ENCODE measurements around the gene CSMD2.

CSMD2 gene

DNA sequence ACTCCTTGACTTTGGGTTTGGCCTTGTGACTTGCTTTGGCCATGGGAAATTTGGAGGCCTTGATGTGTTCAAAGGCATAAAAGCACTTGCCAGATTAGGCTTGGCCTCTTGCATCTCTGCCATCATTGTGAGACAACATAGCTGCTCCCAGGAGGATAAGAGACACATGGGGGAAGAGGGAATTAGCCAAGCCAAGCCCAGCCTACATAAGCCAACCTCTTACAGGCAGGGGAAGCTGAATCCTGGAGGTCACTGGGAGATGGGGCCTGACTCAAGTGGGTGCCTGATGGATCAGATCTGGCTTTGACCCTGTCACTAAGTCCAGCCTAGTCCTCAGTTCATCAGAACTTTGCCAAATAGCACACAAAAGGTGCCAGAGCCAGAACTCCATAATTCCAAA is 338.7 kb downstream of the CSMD2 start:
- Histone ChIP-seq H2AFZ (ENCODE audit: low read depth, low read length) (no peak overlapping the region), H4K20me1 (ENCODE audit: insufficient read depth, low read length) (no peaks in the 10 kb centered on the region; the same call in 1 of the 2 replicates), H3K36me3 (ENCODE audit: insufficient read depth, low read length) (no peaks in the 10 kb centered on the region), H3K4me2 (ENCODE audit: insufficient read depth, low read length) (no peak overlapping the region), H3K4me1 (ENCODE audit: insufficient read depth, low read length) (no peaks in the 10 kb centered on the region), H3K4me3 (ENCODE audit: low read depth in 1 of 2, low read length in 2 of 2) (no peak overlapping the region), H3K79me2 (ENCODE audit: insufficient read depth, low read length) (no peaks in the 10 kb centered on the region), H3K27me3 (ENCODE audit: insufficient read depth, low read length, poor library complexity) (no peaks in the 10 kb centered on the region), H3K9ac (ENCODE audit: low read depth, low read length) (no peak overlapping the region), H3K27ac (ENCODE audit: low read length) (no peak overlapping the region), H3K9me3 (ENCODE audit: insufficient read depth, low read length, severe bottlenecking) (peaks cover 2% of the 10 kb centered on the region)
- TF ChIP-seq EZH2 (IDR thresholded peaks at IDR 0.05; ENCODE audit: borderline replicate concordance, low read depth, low read length, severe bottlenecking) = no peak
- TF ChIP-seq, protein P1, sequence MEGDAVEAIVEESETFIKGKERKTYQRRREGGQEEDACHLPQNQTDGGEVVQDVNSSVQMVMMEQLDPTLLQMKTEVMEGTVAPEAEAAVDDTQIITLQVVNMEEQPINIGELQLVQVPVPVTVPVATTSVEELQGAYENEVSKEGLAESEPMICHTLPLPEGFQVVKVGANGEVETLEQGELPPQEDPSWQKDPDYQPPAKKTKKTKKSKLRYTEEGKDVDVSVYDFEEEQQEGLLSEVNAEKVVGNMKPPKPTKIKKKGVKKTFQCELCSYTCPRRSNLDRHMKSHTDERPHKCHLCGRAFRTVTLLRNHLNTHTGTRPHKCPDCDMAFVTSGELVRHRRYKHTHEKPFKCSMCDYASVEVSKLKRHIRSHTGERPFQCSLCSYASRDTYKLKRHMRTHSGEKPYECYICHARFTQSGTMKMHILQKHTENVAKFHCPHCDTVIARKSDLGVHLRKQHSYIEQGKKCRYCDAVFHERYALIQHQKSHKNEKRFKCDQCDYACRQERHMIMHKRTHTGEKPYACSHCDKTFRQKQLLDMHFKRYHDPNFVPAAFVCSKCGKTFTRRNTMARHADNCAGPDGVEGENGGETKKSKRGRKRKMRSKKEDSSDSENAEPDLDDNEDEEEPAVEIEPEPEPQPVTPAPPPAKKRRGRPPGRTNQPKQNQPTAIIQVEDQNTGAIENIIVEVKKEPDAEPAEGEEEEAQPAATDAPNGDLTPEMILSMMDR (IDR thresholded peaks at IDR 0.05; ENCODE audit: borderline replicate concordance, extremely low read depth, low read length, poor library complexity, severe bottlenecking) = no peak
- ATAC-seq (ENCODE audit: insufficient read depth, low read depth) (no peak), DNase-seq (no peak)

DNA sequence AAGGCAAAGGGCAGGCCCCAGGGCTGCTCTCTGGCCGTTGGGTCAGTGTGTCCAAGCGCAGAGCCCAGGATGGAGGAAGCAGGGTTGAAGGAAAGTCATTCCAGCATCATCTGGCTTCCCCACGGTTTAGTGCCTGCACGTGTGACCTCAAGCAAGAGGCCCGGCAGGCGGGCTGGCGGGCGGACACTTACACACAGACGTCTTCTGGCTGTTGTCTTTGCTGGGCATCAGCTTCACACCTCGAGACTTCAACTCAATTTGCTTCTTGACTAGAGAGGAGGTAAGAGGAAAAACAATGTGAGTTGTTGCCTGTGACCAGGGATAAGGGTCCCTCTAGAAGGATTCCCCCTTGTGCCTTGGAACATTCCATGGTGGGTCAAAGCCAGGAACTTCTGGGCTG is 339.5 kb downstream of the CSMD2 start:
- TF ChIP-seq, protein P1 (IDR thresholded peaks at IDR 0.05; ENCODE audit: borderline replicate concordance, extremely low read depth, low read length, poor library complexity, severe bottlenecking) = no peak
- TF ChIP-seq EZH2 (IDR thresholded peaks at IDR 0.05; ENCODE audit: borderline replicate concordance, low read depth, low read length, severe bottlenecking) = no peak
- ATAC-seq (ENCODE audit: insufficient read depth, low read depth) (no peak), DNase-seq (no peak)
- no peak overlapping the region for H3K27ac ChIP-seq (ENCODE audit: low read length)
- no peaks in the 10 kb centered on the region for H3K4me1 ChIP-seq (ENCODE audit: insufficient read depth, low read length)
- H3K4me3 ChIP-seq (ENCODE audit: low read depth in 1 of 2, low read length in 2 of 2) = no peak overlapping the region
- H3K4me2 ChIP-seq (ENCODE audit: insufficient read depth, low read length) = no peak overlapping the region
- no peak overlapping the region for H2AFZ ChIP-seq (ENCODE audit: low read depth, low read length)
- no peaks in the 10 kb centered on the region; the same call in 1 of the 2 replicates for H4K20me1 ChIP-seq (ENCODE audit: insufficient read depth, low read length)
- H3K9ac ChIP-seq (ENCODE audit: low read depth, low read length) = no peak overlapping the region
- H3K79me2 ChIP-seq (ENCODE audit: insufficient read depth, low read length) = no peaks in the 10 kb centered on the region
- no peaks in the 10 kb centered on the region for H3K36me3 ChIP-seq (ENCODE audit: insufficient read depth, low read length)
- H3K9me3 ChIP-seq (ENCODE audit: insufficient read depth, low read length, severe bottlenecking) = peaks cover 2% of the 10 kb centered on the region
- no peaks in the 10 kb centered on the region for H3K27me3 ChIP-seq (ENCODE audit: insufficient read depth, low read length, poor library complexity)

DNA sequence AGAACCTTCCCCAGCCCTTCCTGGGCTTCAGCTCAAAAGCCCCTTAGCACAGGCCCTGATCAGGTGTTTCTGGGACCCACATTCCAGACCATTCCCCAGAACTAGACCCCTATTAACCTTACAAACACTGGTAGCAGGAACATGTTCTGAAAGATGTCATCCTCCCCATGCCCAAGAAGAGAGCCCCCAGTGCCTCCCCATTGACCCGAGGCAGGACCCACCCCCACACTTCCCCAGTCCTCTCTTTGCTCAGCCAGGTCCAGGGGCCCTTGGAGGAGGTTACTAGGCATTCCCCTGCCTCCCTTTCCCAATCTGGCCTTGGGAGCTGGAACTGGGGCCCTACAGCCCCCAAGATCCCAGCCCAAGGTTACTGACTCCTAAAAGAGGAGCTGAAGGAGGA is 340.1 kb downstream of the CSMD2 start:
- H4K20me1 ChIP-seq (ENCODE audit: insufficient read depth, low read length) = no peaks in the 10 kb centered on the region; the same call in 1 of the 2 replicates
- no peaks in the 10 kb centered on the region for H3K27me3 ChIP-seq (ENCODE audit: insufficient read depth, low read length, poor library complexity)
- DNase-seq (no peak), ATAC-seq (ENCODE audit: insufficient read depth, low read depth) (no peak)
- no peak overlapping the region for H3K27ac ChIP-seq (ENCODE audit: low read length)
- H3K4me2 ChIP-seq (ENCODE audit: insufficient read depth, low read length) = no peak overlapping the region
- H3K9me3 ChIP-seq (ENCODE audit: insufficient read depth, low read length, severe bottlenecking) = peaks cover 2% of the 10 kb centered on the region
- no peak overlapping the region for H2AFZ ChIP-seq (ENCODE audit: low read depth, low read length)
- no peak overlapping the region for H3K9ac ChIP-seq (ENCODE audit: low read depth, low read length)
- H3K79me2 ChIP-seq (ENCODE audit: insufficient read depth, low read length) = no peaks in the 10 kb centered on the region
- no peaks in the 10 kb centered on the region for H3K4me1 ChIP-seq (ENCODE audit: insufficient read depth, low read length)
- no peaks in the 10 kb centered on the region for H3K36me3 ChIP-seq (ENCODE audit: insufficient read depth, low read length)
- TF ChIP-seq EZH2 (IDR thresholded peaks at IDR 0.05; ENCODE audit: borderline replicate concordance, low read depth, low read length, severe bottlenecking) = no peak
- no peak overlapping the region for H3K4me3 ChIP-seq (ENCODE audit: low read depth in 1 of 2, low read length in 2 of 2)

DNA sequence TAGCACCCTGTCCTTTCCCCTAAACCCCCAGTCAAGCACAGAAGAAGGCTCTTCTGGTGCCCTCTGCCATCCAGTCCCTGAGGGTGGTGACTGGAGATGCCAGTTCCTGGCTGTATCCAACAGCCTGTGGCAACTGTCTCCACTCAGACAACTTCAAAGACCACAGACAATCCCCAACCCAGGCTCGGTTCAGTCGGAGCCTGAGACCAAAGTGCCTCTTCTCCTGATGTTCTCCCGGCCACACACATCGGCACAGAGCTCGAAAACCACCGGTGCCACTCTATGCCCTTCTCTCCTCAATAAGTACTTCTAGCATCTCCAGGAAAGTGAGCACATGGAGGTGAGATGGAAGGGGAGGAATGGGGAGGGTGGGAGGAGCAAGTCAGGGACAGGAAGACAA is 340.7 kb downstream of the CSMD2 start:
- Histone ChIP-seq H3K27ac (ENCODE audit: low read length) (no peak overlapping the region), H3K9me3 (ENCODE audit: insufficient read depth, low read length, severe bottlenecking) (peaks cover 2% of the 10 kb centered on the region), H3K4me3 (ENCODE audit: low read depth in 1 of 2, low read length in 2 of 2) (no peak overlapping the region), H3K36me3 (ENCODE audit: insufficient read depth, low read length) (no peaks in the 10 kb centered on the region), H3K4me2 (ENCODE audit: insufficient read depth, low read length) (no peak overlapping the region), H3K27me3 (ENCODE audit: insufficient read depth, low read length, poor library complexity) (no peaks in the 10 kb centered on the region), H3K9ac (ENCODE audit: low read depth, low read length) (no peak overlapping the region), H2AFZ (ENCODE audit: low read depth, low read length) (no peak overlapping the region), H3K79me2 (ENCODE audit: insufficient read depth, low read length) (no peaks in the 10 kb centered on the region), H4K20me1 (ENCODE audit: insufficient read depth, low read length) (no peaks in the 10 kb centered on the region; the same call in 1 of the 2 replicates), H3K4me1 (ENCODE audit: insufficient read depth, low read length) (no peaks in the 10 kb centered on the region)
- ATAC-seq (ENCODE audit: insufficient read depth, low read depth) = no peak
- TF ChIP-seq, protein P1 (IDR thresholded peaks at IDR 0.05; ENCODE audit: borderline replicate concordance, extremely low read depth, low read length, poor library complexity, severe bottlenecking) = no peak
- no peak for TF ChIP-seq EZH2 (IDR thresholded peaks at IDR 0.05; ENCODE audit: borderline replicate concordance, low read depth, low read length, severe bottlenecking)
- no peak for DNase-seq
